NB4 (cell line): ENCODE results near the gene GSTO1.

ENCODE experiments used
- CTCF ChIP-seq: IDR thresholded peaks from one replicate; pipeline ENCODE4 v1.5.1; 2012; ENCODE audit warnings: low read depth, low read length
- MAX ChIP-seq: IDR thresholded peaks from 2 replicates; pipeline ENCODE4 v1.6.1; 2011; ENCODE audit warnings: low read depth, low read length
- MYC ChIP-seq: IDR thresholded peaks from 2 replicates; pipeline ENCODE4 v1.6.1; 2011; ENCODE audit warnings: low read depth, low read length

GRCh38 chr10:104240078-104240477, 14.6 kb upstream of the GSTO1 start:
- TF ChIP-seq MAX (no peak), CTCF (no peak), MYC (no peak)
